HuH-7 (cell line): ENCODE data around the gene SORBS1.
A peak's percentile ranks its signal among the peaks of the same experiment; 100 is the strongest.

Experiments
- DNase-seq: peaks from one replicate; pipeline ENCODE4 v3.0.0; 2011; ENCODE audit warnings: low spot score

SORBS1 gene

GRCh38 chr10:95435548-95436279, 125.5 kb downstream of the SORBS1 start:
- DNase-seq, result no peak

GRCh38 chr10:95434583-95434982, 126.6 kb downstream of the SORBS1 start:
- no peak for DNase-seq

GRCh38 chr10:95431900-95432342, 129.2 kb downstream of the SORBS1 start:
- DNase-seq, result no peak

DNA sequence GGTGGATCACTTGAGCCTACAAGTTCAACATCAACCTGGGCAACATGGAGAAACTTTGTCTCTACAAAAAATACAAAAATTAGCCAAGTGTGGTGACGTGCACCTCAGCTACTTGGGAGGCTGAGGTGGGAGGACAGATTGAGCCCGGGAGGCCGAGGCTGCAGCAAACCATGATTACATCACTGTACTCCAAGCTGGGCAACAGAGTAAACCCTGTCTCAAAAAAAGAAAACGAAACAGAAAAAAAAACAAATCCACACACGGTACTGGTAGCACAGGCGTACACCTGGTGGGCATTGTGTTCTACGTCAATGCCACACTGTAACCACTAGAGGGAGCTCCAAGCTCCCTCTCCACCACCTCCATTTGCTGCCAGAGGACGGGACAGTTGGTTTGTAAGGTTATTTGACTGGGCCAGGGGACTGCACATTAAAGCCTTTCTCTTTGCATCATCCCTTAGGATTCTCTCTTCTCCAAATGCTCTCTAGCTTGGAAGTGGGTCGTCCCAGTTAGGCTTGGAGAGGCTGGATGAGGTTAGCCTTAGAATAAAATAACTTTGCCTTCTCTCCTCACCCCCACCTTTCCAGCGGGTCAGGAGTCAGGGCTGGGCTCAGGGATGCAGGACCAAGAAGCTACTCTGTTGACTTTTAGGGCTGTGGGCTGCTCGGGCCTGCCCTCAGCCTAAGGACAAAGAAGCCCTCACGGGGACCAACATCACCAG, 130.8 kb downstream of the SORBS1 start:
- DNase-seq, result peak; percentile 77

DNA sequence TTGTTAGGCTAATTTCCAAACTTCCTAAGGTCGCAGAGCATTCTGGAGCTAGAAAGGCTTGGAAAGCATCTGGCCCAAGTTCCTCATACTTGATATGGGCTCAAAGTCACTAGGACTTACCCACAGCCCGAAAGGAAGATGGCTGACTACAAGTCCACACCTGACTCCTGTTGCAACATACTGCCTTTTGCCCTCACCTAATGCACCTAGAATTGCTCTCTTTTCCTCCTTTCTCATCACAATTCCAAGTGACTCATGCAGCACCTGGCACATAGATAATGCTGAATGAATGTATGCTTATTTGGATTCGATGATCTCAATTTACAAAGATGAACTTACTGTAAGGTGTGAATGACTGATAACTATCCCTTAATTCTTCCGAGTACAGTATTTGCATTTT, 131.5 kb downstream of the SORBS1 start:
- DNase-seq, result no peak

- no peak for DNase-seq
Observed at GRCh38 chr10:95428701-95429100, 132.5 kb downstream of the SORBS1 start.

DNA sequence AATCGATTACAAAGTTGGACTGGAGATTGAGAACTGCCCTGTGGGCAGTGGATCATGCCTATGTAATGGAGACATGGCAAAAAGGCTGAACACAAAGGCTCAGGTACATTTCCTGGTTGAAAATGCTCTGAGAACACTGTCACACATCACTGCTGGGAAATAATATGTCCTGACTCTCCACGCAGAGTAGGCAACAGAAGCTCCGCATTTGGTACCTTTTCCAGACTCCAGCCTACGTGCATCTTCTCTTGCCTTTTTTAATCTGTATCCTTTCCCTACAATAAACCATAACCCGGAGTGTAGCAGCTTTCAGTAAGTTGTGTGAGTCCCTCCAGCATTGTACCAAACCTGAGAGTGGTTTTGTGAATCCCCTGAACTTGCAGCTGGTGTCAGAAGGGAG, 134.7 kb downstream of the SORBS1 start:
- DNase-seq, result no peak

DNA sequence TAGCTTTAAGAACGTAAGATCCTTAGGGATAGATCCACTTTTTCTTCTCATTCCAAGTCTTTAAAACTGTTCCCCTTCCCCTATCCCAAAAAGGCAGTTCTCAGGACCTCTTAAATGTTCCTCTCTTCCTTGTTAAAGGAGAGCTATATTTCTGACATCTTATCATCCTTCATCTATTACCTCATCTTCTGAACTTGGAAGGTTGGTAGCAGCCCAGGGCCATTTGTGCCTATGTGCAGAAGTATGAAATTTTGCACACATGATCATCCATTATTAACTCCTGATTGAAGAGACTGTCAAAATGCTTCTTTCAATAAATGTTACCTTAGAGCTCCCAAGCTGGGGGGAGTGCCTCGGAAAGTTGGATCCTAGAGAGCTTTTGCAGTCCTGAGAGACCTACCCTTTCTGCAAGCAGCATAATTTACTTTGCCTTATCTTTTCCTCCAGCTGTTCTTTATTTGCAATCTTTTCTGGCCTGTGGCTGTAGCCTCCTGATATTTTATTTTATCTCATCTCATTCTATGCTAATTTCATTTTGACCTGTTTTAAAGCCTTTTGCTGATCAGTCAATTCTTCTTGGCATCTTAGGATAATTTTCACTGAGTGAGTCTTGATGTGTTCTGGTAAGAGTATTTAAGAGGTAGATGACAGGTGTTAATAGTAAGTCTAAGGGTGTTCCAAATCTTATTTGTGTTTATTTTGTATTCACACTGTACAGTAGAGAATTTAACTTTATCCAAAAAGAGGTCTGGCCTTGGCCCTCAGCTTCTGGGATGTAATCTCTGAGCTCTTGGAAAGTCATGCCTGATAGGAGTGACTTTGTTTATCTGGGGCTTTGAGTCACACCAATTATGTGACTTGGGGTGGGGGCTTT, 135.3 kb downstream of the SORBS1 start:
- no peak for DNase-seq

DNA sequence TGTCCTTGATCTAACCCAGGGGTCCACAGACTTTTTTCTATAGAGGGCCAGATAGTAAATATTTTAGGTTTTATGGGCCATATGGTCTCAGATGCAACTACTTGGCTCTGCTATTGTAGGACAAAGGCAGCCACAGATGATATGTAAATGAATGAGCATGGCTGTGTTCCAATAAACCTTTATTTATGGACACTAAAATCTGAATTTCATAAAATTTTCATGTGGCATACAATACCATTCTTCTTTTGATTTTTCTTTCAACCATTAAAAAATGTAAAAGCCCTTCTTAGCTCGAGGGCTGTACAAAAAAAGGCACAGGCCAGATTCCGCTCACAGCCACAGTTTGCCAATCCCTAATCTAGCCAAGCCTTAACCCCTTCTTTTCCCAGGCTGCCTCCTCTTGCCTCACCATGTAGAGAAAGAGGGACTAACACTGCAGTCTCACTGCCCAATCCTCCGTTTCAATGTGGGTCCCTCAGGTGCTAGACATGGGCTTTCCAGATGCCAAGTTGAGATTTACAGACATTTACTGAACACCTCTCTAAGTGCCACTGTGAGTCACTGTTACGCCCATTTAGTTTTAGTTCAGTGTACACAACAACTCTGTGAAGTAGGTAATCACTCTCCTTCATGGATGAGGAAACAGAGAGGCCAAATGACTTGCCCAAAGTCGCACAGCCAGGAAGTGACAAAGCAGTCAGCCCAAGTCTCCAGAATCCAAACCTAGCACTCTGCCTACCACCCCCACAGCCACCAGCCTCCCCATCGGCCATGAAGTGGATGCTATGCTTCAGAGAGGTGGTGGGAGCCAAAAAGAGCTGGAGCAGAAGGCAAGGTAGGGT, 137.8 kb downstream of the SORBS1 start:
- no peak for DNase-seq

DNA sequence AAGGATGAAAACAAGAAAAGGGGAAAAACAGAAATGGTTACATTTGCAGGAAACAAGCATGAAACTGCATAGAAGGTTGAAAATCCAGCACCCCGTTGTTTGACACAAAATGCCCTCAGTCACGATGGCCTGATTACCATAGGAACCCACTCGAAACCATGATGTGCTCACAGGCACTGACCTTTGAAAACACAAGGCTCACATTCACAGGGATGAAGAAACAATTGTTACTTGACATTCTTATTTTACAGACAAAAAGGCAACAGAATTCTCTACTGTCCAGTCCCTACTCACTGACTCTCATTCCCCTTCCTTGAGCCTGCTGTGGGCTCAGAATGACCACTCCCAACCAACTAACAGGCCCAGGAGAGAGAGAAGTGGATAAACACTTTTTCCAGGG, 138.9 kb downstream of the SORBS1 start:
- no peak for DNase-seq

- no peak for DNase-seq
Observed at GRCh38 chr10:95421782-95422181, 139.4 kb downstream of the SORBS1 start.

GRCh38 chr10:95419399-95419798, 141.8 kb downstream of the SORBS1 start:
- DNase-seq, result no peak

DNA sequence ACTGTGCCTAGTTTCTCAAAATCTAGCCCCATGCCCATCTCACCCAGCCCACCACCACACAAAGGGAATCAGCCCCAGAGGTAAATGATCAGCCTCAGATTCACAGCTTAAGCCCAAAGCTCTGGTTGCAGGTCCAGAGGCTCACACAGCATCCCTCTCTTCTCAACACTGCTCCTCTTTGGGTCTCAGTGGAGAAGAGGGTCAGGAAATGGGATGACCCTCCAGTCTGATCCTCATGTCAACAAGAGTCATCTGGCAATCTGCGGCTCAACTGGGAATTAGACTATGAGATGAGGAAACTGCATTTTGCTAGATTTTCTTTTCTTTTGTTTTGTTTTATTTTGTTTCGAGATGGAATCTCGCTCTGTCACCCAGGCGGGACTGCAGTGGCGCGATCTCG, 144.2 kb downstream of the SORBS1 start:
- DNase-seq, result no peak

- no peak for DNase-seq
Observed at GRCh38 chr10:95416270-95416669, 144.9 kb downstream of the SORBS1 start.

DNA sequence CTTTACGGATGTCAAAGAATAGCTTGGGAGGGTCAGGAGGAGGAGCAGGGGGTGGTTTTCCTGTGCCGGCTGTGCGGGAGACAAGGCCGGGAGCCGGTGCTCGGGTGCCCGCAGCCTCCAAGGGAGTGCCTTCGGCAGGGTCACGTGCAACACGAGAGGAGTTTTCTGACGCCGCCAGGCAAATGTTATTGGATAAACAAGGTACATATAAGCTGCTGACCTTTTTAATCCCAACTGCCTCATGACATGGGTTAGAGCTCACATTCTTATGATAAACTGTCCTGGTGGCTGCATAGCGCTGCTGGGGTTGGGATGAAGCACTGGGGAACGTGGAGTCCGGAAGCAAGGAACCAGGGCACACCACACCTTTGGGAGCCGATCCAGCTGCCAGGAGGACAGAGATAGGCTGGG, 145.5 kb downstream of the SORBS1 start:
- DNase-seq, result no peak

GRCh38 chr10:95414844-95415485, 146.2 kb downstream of the SORBS1 start:
- no peak for DNase-seq

GRCh38 chr10:95414016-95414830, 146.9 kb downstream of the SORBS1 start:
- no peak for DNase-seq

DNA sequence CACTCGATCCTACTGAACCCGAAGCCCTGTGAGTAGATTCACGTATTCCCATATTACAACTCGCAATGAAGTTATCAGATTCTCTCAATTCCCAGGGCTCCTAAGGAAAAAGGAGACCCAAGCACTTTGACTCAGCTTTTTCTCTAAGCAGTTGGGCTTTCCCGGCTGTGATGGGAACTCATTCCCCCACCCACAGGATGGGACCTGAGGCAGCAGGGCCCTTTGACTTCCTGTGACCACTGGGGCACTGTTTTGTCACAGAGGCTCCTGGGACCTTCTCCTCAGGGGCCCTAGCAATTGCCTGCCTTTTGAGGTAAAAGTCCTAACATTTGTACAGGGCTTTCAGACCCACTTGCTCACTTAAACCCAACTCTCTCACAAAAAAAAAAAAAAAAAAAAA, 147.6 kb downstream of the SORBS1 start:
- DNase-seq, result no peak

GRCh38 chr10:95411635-95412034, 149.5 kb downstream of the SORBS1 start:
- no peak for DNase-seq
